Hematopoietic multipotent progenitor cell treated with erythropoietin and hydrocortisone succinate and interleukin-3 and kit ligand, for 8 days (in vitro differentiated cells): ENCODE data around the gene LHFPL6.

Experiments used
- DNase-seq: peaks from one replicate; pipeline ENCODE4 v3.0.0-alpha.2; 2015

LHFPL6 gene

GRCh38 chr13:39379667-39380655, 223.0 kb downstream of the LHFPL6 start:
- DNase-seq = peak; percentile 45

DNA sequence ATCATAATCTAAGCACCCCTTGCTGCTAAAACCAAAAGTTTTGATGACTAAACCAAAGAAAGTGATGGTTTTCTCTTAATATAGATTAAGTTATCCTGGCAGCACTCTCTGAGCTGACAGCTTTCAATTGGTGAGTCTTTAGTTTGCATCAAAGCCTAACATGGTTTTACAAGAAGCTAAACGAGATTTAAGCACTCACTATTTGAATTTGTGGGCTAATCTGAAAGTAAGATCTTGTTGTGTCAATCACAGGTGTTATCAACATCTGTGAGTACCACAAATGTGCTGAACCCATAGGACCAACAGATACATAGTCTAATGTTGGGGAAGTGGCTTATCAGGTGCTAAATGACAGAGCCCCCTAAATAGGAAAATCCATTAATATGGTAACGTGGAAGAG, 223.9 kb downstream of the LHFPL6 start:
- no peak for DNase-seq

GRCh38 chr13:39378306-39378705, 224.7 kb downstream of the LHFPL6 start:
- DNase-seq = peak; percentile 64

GRCh38 chr13:39377699-39378098, 225.3 kb downstream of the LHFPL6 start:
- DNase-seq = peak; percentile 22

DNA sequence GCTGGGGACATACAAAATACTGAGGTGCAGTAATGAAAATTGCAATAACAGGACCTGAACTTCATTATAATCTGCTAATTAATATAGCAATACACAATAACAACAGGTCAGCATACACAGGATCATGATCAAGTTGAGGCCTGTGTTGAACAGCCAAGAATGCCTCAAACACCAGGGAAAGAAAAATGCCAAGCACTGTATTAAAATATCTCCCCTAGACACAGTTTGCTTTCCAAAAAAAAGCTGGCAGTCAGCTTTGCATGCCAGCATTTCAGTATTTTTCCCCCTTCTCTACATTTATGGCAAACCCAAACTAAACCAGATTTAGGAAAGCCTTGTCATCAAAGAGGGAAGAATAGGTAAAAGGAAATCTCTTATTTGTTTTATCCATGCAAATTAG, 226.9 kb downstream of the LHFPL6 start:
- no peak for DNase-seq

DNA sequence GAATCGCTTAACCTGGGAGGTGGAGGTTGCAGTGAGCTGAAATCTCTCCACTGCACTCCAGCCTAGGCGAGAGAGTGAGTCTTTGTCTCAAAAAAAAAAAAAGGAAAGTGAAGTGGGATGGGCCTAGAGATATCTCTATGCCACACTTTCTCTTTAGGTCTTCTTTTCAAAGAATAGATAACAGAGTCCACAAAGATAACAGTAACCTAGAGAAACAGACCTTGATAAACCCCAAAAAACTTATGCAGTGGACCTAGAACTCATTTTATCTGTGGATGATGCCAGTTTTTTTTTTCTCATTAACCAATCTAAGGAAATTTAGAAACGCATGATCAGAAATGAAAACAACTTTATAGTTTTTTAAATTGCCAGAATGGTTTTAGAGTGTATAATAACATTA, 227.4 kb downstream of the LHFPL6 start:
- DNase-seq = peak; percentile 93

DNA sequence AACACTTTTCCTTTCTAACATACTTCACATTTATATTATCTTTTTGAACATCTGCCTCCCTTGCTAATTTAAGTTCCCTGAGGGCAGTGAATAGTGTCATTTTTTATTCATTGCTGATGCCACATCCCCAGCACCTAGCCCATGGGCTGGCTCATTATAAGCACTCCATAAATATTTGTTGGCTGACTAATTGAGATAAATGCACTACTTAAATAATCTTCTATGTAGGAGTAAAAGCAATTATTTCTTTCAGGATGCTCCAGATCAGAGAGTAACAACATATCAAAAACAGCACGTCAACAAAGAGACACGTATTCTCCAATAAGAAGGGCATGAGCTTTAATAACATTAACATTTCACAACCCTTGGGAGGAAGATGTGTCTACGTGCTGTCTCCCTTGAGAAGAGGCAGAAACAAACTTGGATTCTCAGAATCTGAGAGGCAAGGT, 228.2 kb downstream of the LHFPL6 start:
- DNase-seq = peak; percentile 67

DNA sequence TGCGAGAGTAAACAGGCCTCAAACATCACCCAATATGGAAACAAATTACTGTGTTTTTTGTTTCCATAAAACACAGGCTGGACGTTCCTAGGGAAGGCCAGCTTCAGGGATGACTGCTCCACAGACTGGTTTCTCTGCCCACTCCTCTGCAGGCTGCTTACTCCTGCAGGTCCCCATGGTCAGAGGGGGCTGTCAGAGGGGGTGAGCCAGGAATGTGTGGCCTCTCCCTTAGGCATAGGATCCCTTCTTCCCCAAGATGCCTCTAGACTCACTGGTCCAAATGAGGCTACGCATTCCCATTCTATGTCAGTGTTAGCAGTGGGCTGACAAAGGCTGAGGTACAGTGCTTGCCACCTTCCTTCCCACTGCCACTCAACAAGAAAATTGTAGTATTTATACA, 229.8 kb downstream of the LHFPL6 start:
- no peak for DNase-seq

DNA sequence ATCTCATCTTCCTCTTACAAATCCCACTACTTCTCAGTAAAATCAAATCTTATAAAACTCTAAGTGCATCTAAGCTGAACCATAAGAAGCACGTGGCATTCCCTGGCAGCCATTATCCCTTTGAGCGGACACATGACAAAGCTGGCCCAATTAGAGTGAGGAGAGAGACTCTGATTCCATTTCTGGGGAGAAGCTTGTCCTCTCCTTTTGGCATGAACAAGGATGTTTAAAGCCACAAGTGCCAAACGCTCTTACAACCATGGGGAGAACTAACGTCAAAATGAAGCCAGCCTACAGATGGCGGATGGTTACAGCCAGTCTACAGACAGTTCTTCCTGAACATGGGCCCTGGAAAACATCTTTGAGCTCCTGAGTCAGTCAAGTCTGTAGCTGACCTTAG, 231.3 kb downstream of the LHFPL6 start:
- DNase-seq = no peak

DNA sequence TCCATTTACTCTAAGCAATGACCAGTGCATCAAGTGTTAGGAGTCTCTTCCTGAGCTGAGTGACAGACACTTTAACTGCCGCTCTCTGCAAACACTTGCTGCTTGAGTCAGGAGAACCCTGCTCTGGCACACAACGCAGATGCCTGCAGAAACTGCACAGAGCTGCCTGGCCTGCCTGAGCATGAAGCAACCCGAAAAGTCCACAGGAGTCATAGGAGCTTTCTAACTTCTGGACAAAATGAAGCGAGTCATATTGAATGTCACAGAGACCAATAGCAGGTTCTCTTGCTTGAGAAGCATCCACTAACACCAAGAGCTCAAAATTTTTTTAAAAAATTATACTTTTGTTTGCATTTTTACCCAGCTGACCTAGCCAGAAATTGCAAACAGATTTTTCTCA, 232.4 kb downstream of the LHFPL6 start:
- no peak for DNase-seq

GRCh38 chr13:39370048-39370447, 232.9 kb downstream of the LHFPL6 start:
- no peak for DNase-seq

DNA sequence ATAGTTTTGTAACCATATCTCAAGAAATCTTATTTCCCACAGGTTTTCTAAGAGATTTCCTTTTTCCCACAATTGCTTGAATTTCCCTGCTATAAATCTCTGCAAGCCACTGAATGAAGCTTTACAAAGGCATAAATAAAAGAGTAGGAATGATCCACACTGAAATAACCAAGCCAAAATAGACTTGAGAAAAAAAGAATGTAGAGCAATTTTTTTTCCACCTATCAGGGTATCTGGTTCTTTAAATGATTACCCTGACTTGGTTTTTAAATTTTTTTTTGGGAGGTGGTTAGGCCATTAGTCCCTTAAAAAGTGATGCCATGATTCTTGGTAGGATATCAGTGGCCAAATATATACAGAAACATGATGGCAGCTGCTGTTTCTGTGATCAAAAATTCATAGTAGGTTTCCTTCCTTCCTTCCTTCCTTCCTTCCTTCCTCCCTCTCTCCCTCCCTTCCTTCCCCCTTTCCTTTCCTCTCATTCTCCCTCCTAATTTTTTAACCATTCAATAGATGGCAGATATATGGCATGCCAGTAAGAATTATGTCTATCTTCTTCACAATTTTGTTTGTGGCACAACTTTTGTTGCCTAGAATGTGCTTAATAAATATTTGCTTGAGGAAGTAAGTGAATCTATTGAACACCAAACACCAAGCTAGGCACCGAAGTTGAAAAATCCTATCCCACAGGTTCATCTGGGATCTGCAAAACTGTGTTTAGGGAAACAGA, 233.7 kb downstream of the LHFPL6 start:
- DNase-seq = no peak

DNA sequence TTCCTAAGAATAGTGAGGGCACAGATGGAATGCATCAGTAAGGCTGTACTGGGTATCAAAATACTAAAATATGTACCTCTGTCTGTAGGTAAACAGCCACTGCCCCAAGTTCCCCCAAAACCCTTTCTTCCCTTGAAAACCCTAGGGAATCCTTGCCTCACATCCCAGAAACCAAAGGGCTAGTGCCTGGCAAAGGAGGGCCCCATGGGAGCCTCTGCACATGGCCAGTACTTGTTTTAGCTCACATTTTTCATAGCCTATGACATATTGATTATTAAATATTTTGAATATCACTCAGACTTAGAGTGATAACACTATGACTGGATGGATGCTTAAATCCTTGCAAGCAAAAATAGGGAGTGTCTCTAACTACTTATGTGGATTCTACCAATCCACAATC, 237.1 kb downstream of the LHFPL6 start:
- DNase-seq = no peak

- no peak for DNase-seq
Measured at GRCh38 chr13:39364947-39365468, 238.0 kb downstream of the LHFPL6 start.

DNA sequence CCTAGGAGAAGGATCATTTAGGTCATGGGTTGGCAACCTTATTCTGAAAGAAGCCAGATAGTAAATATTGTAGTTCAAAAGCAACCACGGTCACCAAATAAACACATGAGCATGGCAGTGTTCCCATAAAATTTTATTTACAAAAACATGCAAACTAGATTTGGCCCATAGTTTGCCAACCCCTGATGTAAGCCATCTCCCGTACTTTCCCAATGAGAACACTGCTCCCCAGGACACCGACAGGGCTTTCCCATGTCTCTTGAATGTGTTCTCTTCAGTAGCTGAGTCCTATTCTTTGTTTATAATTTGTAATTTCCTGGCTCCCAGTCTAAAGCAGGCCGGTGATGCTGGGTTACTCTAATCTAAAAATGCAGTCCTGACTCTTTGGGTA, 239.6 kb downstream of the LHFPL6 start:
- DNase-seq = no peak

DNA sequence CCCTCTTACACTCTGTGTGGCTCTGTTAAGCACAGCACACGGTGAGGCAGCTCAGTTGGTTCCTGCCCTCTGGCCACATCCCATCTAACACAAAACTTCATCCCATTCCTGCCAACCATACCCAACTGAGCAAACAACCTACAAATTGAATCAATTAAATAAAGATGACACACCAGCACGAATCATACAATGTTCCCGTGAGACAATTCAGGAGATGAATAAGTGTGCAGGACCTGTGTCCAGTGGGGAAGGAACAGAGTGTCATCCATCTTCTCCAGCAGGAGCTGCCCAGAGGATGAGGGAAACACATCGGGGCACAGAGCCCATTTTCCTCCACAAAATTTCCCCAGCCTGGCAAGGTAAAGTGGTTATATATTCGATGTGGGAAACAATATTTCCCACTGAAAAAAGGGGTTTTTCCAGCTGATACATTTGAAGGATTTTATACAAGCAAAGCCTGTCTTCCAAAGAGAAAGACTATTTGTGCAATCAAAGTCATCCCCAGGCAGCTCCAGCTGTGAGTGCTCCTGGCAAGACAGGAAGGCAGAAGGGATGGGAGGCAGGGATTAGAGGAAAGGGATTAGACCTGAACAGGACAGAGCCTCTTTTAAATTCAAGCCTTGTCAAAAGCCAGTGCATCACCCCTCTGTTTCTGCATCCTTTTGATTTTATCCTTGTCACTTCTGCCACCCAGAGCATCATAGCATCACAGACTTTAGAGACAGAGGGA, 240.2 kb downstream of the LHFPL6 start:
- DNase-seq = no peak

- no peak for DNase-seq
Measured at GRCh38 chr13:39353988-39354387, 249.0 kb downstream of the LHFPL6 start.

DNA sequence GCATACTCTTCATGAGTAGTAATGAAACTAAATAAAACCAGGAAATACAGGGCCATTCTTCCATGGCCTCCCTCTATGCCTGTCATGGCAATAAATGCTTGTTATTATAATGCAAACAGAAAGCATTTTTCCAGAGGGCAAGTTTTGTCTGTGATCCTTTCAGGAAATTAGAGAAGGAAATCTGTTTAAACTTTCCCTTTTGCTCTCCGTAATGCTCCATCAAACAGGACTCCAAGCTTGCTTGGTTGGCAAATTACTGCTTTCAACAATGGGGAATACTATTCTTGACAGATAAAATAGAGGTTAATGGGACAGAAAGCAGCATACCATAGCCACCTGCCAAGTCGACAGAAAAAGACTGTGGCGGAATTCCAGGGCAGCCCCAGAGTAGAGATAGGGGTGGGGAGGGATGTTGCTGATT, 252.5 kb downstream of the LHFPL6 start:
- no peak for DNase-seq

DNA sequence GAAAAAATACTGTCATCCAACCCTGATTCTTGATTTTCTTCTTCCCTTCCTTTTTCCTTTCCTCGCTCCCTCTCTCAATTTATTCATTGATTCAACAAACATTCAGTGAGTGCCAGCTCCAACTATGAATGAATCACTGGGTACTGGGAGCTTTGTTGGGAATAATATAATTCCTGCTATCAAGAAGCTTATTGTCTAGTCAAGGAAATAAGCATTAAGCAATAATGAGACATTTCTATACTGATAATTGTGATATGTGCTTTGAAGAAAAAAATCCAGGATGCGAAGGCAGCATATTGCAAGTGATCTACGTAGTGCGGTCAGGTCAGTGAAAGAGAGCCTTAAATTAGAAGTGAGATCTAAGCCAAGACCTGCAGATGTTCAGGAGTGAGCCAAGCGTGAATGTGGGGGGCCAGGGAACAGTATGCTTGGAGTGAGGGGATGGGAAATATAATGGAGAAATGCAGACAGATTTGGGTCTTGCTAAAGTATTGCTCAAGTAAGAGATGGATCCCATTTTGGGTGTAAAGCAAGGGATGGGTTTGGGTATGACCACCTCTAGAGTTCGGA, 253.5 kb downstream of the LHFPL6 start:
- no peak for DNase-seq

- peak; percentile 89 for DNase-seq
Measured at GRCh38 chr13:39347926-39348901, 254.8 kb downstream of the LHFPL6 start.

- DNase-seq = peak; percentile 70
Measured at GRCh38 chr13:39345982-39346381, 257.0 kb downstream of the LHFPL6 start.
